Panc1 (cell line): Measurements from ENCODE around the gene RABEP2. TPM values are rescaled to one million over a fixed set of nuclear protein-coding genes. Genes with fewer than 3 reads are reported as not detected.
A peak's percentile ranks its signal among the peaks of the same experiment; 100 is the strongest.

Experiments
- ATAC-seq: fragments of 200-7000 bp; cut with Tn5 transposase; 2 replicates; pipeline ENCODE4 v1.9.1; 2020; ENCODE audit warnings: mild to moderate bottlenecking, moderate library complexity
- BruUV-seq: library from RNA; stranded (reverse); fragments of 400-500 nt; replicated peaks from 2 replicates; lab custom pipeline; 2021; lab: Mats Ljungman, UMichigan
- CTCF ChIA-PET: fragments of 300-600 bp; sonication (Branson Sonifier 250); formaldehyde crosslinking; loops from one replicate; lab custom pipeline; 2022; ENCODE audit warnings: antibody characterized with exemption; lab: Charles Lee
- POLR2A ChIA-PET: fragments of 300-600 bp; sonication (Branson Sonifier 250); formaldehyde crosslinking; loops from one replicate; lab custom pipeline; 2022; ENCODE audit warnings: antibody characterized with exemption; lab: Charles Lee
- DNase-seq: peaks from one replicate; pipeline ENCODE4 v3.0.0-alpha.2; 2010; ENCODE audit warnings: low read depth, low spot score
- H3K27ac ChIP-seq: 2 replicates; pipeline ENCODE4 v1.5.1; 2011; ENCODE audit warnings: mild to moderate bottlenecking, low read length, inconsistent platforms
- H3K27me3 ChIP-seq: fragments of 200-500 bp; sonication (Bioruptor generic); 2 replicates; pipeline ENCODE4 v1.6.0; 2014; ENCODE audit warnings: low read length, inconsistent platforms; ENCODE audit not compliant: control insufficient read depth, insufficient read depth
- H3K36me3 ChIP-seq: fragments of 200-500 bp; sonication (Bioruptor generic); 2 replicates; pipeline ENCODE4 v1.5.1; 2014; ENCODE audit warnings: inconsistent platforms, mild to moderate bottlenecking, low read length, moderate library complexity; ENCODE audit not compliant: control insufficient read depth, insufficient read depth
- H3K4me1 ChIP-seq: 2 replicates; pipeline ENCODE4 v1.5.1; 2011; ENCODE audit warnings: inconsistent platforms, mild to moderate bottlenecking, low read length, moderate library complexity; ENCODE audit not compliant: control insufficient read depth, insufficient read depth
- H3K4me3 ChIP-seq, 2 experiments: 2 replicates each; pipeline ENCODE4 v1.5.1; 2011 to 2012; ENCODE audit warnings: low read depth in 2 of 2, low read length in 2 of 2, mild to moderate bottlenecking in 2 of 2, inconsistent platforms in 1 of 2, moderate library complexity in 1 of 2
- H3K9me3 ChIP-seq: fragments of 200-500 bp; sonication (Bioruptor generic); 2 replicates; pipeline ENCODE4 v1.5.1; 2014; ENCODE audit warnings: low read depth, mild to moderate bottlenecking, inconsistent platforms, low read length, moderate library complexity; ENCODE audit not compliant: control insufficient read depth, insufficient read depth
- POLR2AphosphoS5 ChIP-seq: IDR thresholded peaks from 2 replicates; pipeline ENCODE4 v1.6.1; 2012; ENCODE audit warnings: mild to moderate bottlenecking, low read depth, low read length, moderate library complexity
- SIN3A ChIP-seq: IDR thresholded peaks from 2 replicates; pipeline ENCODE4 v1.6.1; 2012; ENCODE audit warnings: low read depth, mild to moderate bottlenecking, low read length, moderate library complexity, borderline replicate concordance; ENCODE audit not compliant: insufficient read depth
- TCF7L2 ChIP-seq: IDR thresholded peaks from 2 replicates; pipeline ENCODE4 v1.6.1; 2011; ENCODE audit warnings: mild to moderate bottlenecking, low read depth, low read length, inconsistent platforms
- in situ Hi-C: cut with HindIII; loops from 2 replicates; pipeline ENCODE4 v1.10.0; 2016; ENCODE audit warnings: low sequenced_read_pairs, low pct_unique_long_range_greater_than_20kb
- intact Hi-C: fragments of 100-400 bp; cut with micrococcal nuclease; formaldehyde crosslinking; loops from one replicate; pipeline ENCODE4 v1.10.0; 2022; ENCODE audit not compliant: unreplicated experiment
- total RNA-seq: library from RNA; stranded (reverse); gene quantifications from one replicate; pipeline ENCODE4 v1.2.1, GENCODE V29; 2021; ENCODE audit not compliant: unreplicated experiment
- TF ChIP-seq, protein P1 (sequence below): fragments of 450-650 bp; IDR thresholded peaks from 2 replicates; pipeline ENCODE4 v1.5.1; 2017; ENCODE audit warnings: mild to moderate bottlenecking
- TF ChIP-seq, protein P2 (sequence below), 2 experiments: IDR thresholded peaks; 2 replicates each; pipeline ENCODE4 v1.6.1; 2011 to 2012; ENCODE audit warnings: low read depth in 2 of 2, control low read depth in 1 of 2, low read length in 1 of 2, mild to moderate bottlenecking in 1 of 2, moderate library complexity in 1 of 2; ENCODE audit not compliant: insufficient read depth in 1 of 2

The RABEP2 gene
- total RNA-seq, 1 experiment from 2014 or later: 24.8 TPM

DNA sequence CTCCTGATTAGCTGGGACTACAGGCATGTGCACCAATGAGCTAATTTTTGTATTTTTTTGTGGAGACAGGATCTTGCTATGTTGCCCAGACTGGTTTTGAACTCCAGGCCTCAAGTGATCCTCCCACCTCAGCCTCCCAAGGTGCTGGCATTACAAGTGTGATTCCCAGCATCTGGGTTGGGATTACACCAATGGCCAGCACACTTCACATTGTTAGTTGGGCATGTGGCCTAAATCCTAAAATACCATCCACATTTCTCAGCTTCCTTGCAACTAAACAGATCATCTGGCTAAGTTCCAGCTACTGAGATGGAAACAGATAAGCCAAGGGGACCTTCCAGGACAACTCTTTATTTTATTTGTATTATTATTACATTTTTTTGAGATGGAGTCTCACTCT lies 9.9 kb downstream of the RABEP2 start:
- CTCF ChIA-PET: interaction anchor here (0.6 to 0.7 kb wide), 3 partner anchors 10 to 31 kb away, joined by 4 to 9 read pairs (median 5); no protein-coding TSS in a partner anchor
- DNase-seq: peak; percentile 17

GRCh38 chr16:28913946-28914724 lies 10.9 kb downstream of the RABEP2 start:
- no peak for ATAC-seq
- intact Hi-C loops: no loop called here
- in situ Hi-C loops: no loop called here
- no peaks in the 10 kb centered on the region for H3K36me3 ChIP-seq
- H3K9me3 ChIP-seq: no peaks in the 10 kb centered on the region
- H3K4me1 ChIP-seq: no peaks in the 10 kb centered on the region
- TF ChIP-seq TCF7L2: no peak
- TF ChIP-seq SIN3A: no peak
- TF ChIP-seq, protein P1, sequence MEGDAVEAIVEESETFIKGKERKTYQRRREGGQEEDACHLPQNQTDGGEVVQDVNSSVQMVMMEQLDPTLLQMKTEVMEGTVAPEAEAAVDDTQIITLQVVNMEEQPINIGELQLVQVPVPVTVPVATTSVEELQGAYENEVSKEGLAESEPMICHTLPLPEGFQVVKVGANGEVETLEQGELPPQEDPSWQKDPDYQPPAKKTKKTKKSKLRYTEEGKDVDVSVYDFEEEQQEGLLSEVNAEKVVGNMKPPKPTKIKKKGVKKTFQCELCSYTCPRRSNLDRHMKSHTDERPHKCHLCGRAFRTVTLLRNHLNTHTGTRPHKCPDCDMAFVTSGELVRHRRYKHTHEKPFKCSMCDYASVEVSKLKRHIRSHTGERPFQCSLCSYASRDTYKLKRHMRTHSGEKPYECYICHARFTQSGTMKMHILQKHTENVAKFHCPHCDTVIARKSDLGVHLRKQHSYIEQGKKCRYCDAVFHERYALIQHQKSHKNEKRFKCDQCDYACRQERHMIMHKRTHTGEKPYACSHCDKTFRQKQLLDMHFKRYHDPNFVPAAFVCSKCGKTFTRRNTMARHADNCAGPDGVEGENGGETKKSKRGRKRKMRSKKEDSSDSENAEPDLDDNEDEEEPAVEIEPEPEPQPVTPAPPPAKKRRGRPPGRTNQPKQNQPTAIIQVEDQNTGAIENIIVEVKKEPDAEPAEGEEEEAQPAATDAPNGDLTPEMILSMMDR: no peak
- TF ChIP-seq, protein P2, sequence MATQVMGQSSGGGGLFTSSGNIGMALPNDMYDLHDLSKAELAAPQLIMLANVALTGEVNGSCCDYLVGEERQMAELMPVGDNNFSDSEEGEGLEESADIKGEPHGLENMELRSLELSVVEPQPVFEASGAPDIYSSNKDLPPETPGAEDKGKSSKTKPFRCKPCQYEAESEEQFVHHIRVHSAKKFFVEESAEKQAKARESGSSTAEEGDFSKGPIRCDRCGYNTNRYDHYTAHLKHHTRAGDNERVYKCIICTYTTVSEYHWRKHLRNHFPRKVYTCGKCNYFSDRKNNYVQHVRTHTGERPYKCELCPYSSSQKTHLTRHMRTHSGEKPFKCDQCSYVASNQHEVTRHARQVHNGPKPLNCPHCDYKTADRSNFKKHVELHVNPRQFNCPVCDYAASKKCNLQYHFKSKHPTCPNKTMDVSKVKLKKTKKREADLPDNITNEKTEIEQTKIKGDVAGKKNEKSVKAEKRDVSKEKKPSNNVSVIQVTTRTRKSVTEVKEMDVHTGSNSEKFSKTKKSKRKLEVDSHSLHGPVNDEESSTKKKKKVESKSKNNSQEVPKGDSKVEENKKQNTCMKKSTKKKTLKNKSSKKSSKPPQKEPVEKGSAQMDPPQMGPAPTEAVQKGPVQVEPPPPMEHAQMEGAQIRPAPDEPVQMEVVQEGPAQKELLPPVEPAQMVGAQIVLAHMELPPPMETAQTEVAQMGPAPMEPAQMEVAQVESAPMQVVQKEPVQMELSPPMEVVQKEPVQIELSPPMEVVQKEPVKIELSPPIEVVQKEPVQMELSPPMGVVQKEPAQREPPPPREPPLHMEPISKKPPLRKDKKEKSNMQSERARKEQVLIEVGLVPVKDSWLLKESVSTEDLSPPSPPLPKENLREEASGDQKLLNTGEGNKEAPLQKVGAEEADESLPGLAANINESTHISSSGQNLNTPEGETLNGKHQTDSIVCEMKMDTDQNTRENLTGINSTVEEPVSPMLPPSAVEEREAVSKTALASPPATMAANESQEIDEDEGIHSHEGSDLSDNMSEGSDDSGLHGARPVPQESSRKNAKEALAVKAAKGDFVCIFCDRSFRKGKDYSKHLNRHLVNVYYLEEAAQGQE (IDR thresholded peaks at IDR 0.05; ENCODE audit: insufficient read depth in 1 of 2, low read depth in 2 of 2, low read length in 1 of 2): no peak
- TF ChIP-seq POLR2AphosphoS5: no peak
- BruUV-seq: no TSS peak
- DNase-seq: no peak
- H3K27me3 ChIP-seq: no peaks in the 10 kb centered on the region
- no peak overlapping the region for H3K4me3 ChIP-seq
- H3K27ac ChIP-seq: no peak overlapping the region
- POLR2A ChIA-PET: interaction anchor here (0.6 kb wide), 1 partner anchor 27 kb away, joined by 14 read pairs; no protein-coding TSS in a partner anchor
- CTCF ChIA-PET: no interaction called here

More for the DNA sequence above, 9.9 kb downstream of the RABEP2 start:
- H3K4me3 ChIP-seq: no peak overlapping the region
- BruUV-seq: no TSS peak
- in situ Hi-C loops (no loop called here), intact Hi-C loops (no loop called here)
- H3K27ac ChIP-seq: no peak overlapping the region
- no peaks in the 10 kb centered on the region for H3K4me1 ChIP-seq
- no peaks in the 10 kb centered on the region for H3K27me3 ChIP-seq
- POLR2A ChIA-PET: no interaction called here
- TF ChIP-seq TCF7L2: no peak
- no peak for TF ChIP-seq SIN3A
- TF ChIP-seq, protein P1: no peak
- TF ChIP-seq POLR2AphosphoS5: no peak
- TF ChIP-seq, protein P2 (IDR thresholded peaks at IDR 0.05; ENCODE audit: insufficient read depth in 1 of 2, low read depth in 2 of 2, low read length in 1 of 2): no peak
- no peaks in the 10 kb centered on the region for H3K9me3 ChIP-seq
- no peaks in the 10 kb centered on the region for H3K36me3 ChIP-seq
- no peak for ATAC-seq
